Endothelial cell of umbilical vein (primary cell): ENCODE data around the gene IER3IP1.

Source experiments
- EZH2 ChIP-seq: IDR thresholded peaks from 2 replicates; pipeline ENCODE4 v1.6.1; 2012; ENCODE audit warnings: borderline replicate concordance, low read depth, mild to moderate bottlenecking, moderate library complexity, low read length, inconsistent platforms; ENCODE audit not compliant: severe bottlenecking
- POLR2A ChIP-seq: IDR thresholded peaks from 2 replicates; pipeline ENCODE4 v1.6.1; 2012; ENCODE audit warnings: low read depth, mild to moderate bottlenecking, control low read depth, low read length

- TF ChIP-seq EZH2 (no peak), POLR2A (no peak)
These were observed 25.3 kb downstream of the IER3IP1 start for GRCh38 chr18:47150824-47151366.
